Ovary (tissue), 3 donors: ENCODE measurements around the gene EIF2B5.
A peak's percentile ranks its signal among the peaks of the same experiment; 100 is the strongest.

ENCODE experiments used
- POLR2A ChIP-seq: fragments of 450-650 bp; IDR thresholded peaks from one replicate; pipeline ENCODE4 v1.6.1; 2017; ENCODE audit warnings: antibody characterized with exemption, mild to moderate bottlenecking, moderate library complexity
- TF ChIP-seq, protein P1 (sequence below), 3 donors: fragments of 450-650 bp in 2 of 3; fragments of 200-600 bp in 1 of 3; IDR thresholded peaks; one replicate each; pipeline versions ENCODE4 v1.5.1 to v1.8.0; 2016 to 2022; ENCODE audit warnings: antibody characterized with exemption in 3 of 3, mild to moderate bottlenecking in 1 of 3
- donor health status: DM: no; HTN: no; CAD: no.

- TF ChIP-seq, protein P1, sequence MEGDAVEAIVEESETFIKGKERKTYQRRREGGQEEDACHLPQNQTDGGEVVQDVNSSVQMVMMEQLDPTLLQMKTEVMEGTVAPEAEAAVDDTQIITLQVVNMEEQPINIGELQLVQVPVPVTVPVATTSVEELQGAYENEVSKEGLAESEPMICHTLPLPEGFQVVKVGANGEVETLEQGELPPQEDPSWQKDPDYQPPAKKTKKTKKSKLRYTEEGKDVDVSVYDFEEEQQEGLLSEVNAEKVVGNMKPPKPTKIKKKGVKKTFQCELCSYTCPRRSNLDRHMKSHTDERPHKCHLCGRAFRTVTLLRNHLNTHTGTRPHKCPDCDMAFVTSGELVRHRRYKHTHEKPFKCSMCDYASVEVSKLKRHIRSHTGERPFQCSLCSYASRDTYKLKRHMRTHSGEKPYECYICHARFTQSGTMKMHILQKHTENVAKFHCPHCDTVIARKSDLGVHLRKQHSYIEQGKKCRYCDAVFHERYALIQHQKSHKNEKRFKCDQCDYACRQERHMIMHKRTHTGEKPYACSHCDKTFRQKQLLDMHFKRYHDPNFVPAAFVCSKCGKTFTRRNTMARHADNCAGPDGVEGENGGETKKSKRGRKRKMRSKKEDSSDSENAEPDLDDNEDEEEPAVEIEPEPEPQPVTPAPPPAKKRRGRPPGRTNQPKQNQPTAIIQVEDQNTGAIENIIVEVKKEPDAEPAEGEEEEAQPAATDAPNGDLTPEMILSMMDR (IDR thresholded peaks at IDR 0.05): no peak
- peak; percentile 70 for TF ChIP-seq POLR2A
These were observed 39.7 kb downstream of the EIF2B5 start, which contains the start of gene AP2M1 for GRCh38 chr3:184174646-184175492.
